GM23338 (cell line): ENCODE measurements around the gene ANKRD31.

Experiments
- CTCF ChIP-seq, 2 experiments: fragments of 200-600 bp in 1 of 2; sonication (generic) in 1 of 2; conservative IDR thresholded peaks; 2 replicates each; pipeline versions ENCODE4 v1.5.1 to v1.6.1; 2016 to 2017; ENCODE audit warnings: antibody characterized with exemption in 2 of 2, low read depth in 2 of 2, mild to moderate bottlenecking in 2 of 2, moderate library complexity in 1 of 2
- ETS1 ChIP-seq: IDR thresholded peaks from 2 replicates; pipeline ENCODE4 v1.6.1; 2016; ENCODE audit warnings: antibody characterized with exemption
- EZH2 ChIP-seq: fragments of 200-600 bp; sonication (generic); IDR thresholded peaks from one replicate; pipeline ENCODE4 v1.8.0; 2017; ENCODE audit warnings: antibody characterized with exemption, mild to moderate bottlenecking, low read depth; ENCODE audit not compliant: unreplicated experiment
- EZH2phosphoT487 ChIP-seq: fragments of 200-600 bp; sonication (generic); IDR thresholded peaks from one replicate; pipeline ENCODE4 v1.8.1; 2018; ENCODE audit warnings: antibody characterized with exemption; ENCODE audit not compliant: unreplicated experiment
- POLR2AphosphoS5 ChIP-seq: IDR thresholded peaks from 2 replicates; pipeline ENCODE4 v1.6.1; 2016; ENCODE audit warnings: antibody characterized with exemption, low read depth
- REST ChIP-seq: IDR thresholded peaks from one replicate; pipeline ENCODE4 v1.6.1; 2018; ENCODE audit warnings: antibody characterized with exemption; ENCODE audit not compliant: unreplicated experiment

GRCh38 chr5:75043633-75044264 is 192.9 kb downstream of the ANKRD31 start:
- TF ChIP-seq ETS1 (no peak), CTCF (conservative IDR thresholded peaks at IDR 0.05; ENCODE audit: low read depth in 2 of 2) (no peak), POLR2AphosphoS5 (no peak), EZH2 (no peak), EZH2phosphoT487 (no peak), REST (no peak)
